Uterus (tissue), 2 donors: ENCODE results near the gene JAK1.

ENCODE experiments used
- POLR2A ChIP-seq, 2 donors: fragments of 450-650 bp; IDR thresholded peaks; one replicate each; pipeline ENCODE4 v1.6.1; 2016; ENCODE audit warnings: antibody characterized with exemption in 2 of 2, mild to moderate bottlenecking in 1 of 2, moderate library complexity in 1 of 2
- TF ChIP-seq, protein P1 (sequence below), 4 experiments: fragments of 200-600 bp in 2 of 4; fragments of 450-650 bp in 2 of 4; sonication (generic) in 2 of 4; IDR thresholded peaks; one replicate each; pipeline ENCODE4 v1.5.1; 2016 to 2019; ENCODE audit warnings: antibody characterized with exemption in 4 of 4, mild to moderate bottlenecking in 2 of 4, moderate library complexity in 1 of 4

- no peak for TF ChIP-seq POLR2A (IDR thresholded peaks at IDR 0.05)
- TF ChIP-seq, protein P1, sequence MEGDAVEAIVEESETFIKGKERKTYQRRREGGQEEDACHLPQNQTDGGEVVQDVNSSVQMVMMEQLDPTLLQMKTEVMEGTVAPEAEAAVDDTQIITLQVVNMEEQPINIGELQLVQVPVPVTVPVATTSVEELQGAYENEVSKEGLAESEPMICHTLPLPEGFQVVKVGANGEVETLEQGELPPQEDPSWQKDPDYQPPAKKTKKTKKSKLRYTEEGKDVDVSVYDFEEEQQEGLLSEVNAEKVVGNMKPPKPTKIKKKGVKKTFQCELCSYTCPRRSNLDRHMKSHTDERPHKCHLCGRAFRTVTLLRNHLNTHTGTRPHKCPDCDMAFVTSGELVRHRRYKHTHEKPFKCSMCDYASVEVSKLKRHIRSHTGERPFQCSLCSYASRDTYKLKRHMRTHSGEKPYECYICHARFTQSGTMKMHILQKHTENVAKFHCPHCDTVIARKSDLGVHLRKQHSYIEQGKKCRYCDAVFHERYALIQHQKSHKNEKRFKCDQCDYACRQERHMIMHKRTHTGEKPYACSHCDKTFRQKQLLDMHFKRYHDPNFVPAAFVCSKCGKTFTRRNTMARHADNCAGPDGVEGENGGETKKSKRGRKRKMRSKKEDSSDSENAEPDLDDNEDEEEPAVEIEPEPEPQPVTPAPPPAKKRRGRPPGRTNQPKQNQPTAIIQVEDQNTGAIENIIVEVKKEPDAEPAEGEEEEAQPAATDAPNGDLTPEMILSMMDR (IDR thresholded peaks at IDR 0.05) = no peak
Observed at GRCh38 chr1:64967381-64967780, 1.0 kb upstream of the JAK1 start.
